ENCODE data around the gene PRXL2C.
"Not testable (repeated sequence)": the region's sequence is repeated elsewhere in the genome, so short reads cannot be mapped to it uniquely, and the experiment has no call there.

PRXL2C gene, protein sequence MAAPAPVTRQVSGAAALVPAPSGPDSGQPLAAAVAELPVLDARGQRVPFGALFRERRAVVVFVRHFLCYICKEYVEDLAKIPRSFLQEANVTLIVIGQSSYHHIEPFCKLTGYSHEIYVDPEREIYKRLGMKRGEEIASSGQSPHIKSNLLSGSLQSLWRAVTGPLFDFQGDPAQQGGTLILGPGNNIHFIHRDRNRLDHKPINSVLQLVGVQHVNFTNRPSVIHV

DNA sequence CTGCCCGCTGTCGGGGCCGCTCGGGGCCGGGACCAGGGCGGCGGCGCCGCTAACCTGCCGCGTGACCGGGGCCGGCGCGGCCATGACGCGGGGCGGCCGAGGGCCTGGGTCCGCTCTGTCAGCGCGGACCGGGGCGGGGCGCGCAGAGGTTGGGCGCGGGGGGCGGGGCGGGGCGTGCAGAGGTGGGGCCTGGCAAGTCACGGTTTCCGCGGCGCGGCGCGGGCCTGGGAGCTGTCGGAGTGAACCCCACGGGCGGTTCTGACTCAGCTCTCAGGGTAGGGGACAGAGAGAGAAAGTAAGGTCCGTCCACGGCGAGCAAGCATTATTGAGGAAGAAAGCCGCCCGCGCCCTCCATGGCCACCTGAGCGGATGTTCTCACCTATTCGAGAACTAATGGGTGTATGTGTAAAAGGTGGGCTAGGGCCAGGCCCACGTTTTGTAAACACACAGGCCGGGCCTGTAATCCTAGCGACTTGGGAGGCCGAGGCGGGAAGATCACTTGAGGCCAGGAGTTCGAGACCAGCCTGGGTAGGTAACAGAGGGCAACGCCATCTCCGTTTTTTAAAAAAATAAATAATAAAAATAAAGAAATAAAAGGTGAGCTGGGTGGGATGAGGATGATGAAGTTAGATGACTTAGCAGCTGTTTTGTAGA is at the start of gene PRXL2C:
TSS of gene PRXL2C (minus strand) at position 120 of the 654 bp plus-strand sequence. CDS start at position 84, 36 bp downstream.
- DNase-seq (ENCODE audit: low read depth in 3 of 3, low spot score in 1 of 3), result peak; percentile 51 to 72 (median 67)

DNA sequence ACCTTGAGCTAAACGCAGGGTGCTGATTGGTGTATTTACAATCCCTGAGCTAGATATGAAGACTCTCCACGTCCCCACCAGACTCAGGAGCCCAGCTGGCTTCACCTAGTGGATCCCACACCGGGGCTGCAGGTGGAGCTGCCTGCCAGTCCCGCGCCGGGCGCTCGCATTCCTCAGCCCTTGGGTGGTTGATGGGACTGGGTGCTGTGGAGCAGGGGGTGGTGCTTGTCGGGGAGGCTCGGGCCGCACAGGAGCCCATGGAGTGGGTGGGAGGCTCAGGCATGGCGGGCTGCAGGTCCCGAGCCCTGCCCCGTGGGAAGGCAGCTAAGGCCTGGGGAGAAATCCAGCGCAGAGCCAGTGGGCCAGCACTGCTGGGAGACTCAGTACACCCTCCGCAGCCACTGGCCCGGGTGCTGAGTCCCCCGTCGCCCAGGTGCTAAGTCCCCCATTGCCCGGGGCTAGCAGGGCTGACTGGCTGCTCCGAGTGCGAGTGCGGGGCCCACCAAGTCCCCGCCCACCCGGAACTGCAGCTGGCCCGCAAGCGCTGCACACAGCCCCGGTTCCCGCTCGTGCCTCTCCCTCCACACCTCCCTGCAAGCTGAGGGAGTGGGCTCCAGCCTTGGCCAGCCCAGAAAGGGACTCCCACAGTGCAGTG is 45.7 kb upstream of the PRXL2C start:
- DNase-seq (ENCODE audit: low read depth in 3 of 3, low spot score in 1 of 3), result not testable (repeated sequence)

DNA sequence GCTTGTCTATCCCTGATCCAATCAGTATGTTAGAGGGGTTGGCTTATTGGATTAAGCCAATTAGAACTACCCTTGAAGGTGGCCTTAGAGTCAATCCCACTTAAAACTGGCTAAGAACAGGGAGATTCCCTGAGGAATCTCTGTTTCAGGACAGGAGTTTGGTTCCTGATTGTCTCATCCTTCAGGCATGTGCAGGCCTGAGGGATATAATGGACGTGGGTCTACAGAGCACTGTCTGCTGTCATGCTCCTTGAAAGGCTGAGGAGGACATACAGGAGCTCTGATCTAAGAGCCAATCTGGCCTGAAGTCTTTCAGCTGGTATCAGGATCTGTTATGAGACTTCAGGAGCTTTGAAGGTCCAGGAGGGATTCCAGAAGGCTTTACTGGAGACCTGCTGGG is 36.2 kb upstream of the PRXL2C start:
- no peak for DNase-seq (ENCODE audit: low read depth in 3 of 3, low spot score in 1 of 3)

DNA sequence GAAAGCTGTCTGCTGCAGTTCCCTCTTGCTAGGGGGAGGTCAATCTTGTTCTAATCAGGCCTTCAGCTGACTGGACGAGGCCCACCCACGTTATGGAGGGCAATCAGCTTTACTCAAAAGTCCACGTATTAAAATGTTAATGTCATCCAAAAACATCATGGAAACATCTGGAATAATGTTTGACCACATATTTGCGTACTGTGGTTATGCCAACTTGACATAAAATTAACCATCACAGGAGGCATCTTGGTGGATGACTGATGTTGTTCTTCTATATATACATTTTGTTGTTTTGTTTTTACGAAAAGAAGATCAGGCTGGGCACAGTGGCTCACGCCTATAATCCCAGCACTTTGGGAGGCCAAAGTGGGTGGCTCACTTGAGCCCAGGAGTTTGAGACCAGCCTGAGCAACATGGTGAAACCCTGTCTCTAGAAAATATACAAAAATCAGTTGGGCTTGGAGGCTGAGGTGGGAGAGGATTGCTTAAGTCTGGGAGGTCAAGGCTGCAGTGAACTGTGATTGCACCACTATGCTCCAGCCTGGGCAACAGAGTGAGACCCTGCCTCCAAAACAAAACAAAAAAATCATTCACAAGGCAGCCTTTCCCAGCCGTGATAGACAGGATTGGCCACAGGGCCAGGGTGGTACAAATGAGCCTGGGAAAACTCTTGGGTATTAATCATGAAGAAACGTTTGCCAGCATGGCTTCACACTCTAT is 33.8 kb upstream of the PRXL2C start:
- no peak for DNase-seq (ENCODE audit: low read depth in 3 of 3, low spot score in 1 of 3)

DNA sequence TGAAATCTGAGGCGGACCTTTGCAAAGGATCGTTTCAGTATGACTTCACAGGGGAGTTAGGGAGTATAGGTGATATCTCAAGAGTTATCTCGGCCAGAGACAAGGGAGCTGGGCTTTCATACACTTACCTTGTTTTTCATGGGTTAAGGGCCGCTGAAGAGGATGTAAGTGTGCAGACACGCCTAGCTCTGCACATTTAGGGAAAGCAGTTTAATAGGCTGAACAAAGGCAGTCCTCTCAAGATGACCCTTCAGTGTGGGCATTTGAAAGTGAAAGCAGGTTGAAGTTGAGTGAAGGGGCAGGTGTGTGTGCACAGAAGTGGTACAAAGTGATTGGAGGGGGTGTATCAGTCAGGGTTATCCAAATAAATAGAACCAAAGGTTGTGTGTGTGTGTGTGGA is 33.1 kb upstream of the PRXL2C start:
- no peak for DNase-seq (ENCODE audit: low read depth in 3 of 3, low spot score in 1 of 3)

DNA sequence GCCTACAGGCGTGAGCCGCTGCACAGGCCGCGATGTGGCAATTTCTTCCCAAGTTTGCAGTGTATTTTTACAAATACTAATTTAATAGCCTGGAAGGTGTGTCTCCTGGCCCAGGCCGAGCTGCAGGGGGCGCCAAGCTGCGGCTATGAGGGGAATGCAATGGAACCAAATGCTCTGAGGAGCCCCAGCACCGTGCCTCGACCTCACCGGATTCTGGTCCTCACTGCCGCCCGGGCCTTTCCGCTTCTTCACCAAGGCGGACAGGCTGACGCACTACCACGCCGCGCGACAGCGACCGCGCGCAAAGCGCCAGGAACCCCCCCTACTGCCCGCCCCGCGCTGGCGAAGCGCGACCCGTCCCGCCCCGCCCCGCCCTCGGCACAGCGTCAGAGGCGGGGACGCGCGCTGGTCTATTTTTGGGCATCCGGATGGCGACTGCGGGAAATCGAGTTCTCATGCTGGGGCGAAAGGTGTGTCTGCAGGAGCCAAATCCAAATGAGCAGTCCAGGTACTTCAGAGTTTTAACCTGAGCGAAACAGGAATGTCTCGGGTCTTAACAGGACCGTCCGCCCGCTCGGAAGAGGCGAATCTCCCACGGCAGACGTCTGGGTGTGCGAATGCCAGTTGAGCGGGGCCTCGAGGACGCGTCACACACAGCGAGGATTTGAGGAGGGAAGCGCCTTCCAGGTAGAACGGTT is 31.7 kb upstream of the PRXL2C start:
- DNase-seq (ENCODE audit: low read depth in 3 of 3, low spot score in 1 of 3), result peak; percentile 20 to 55 (median 45)

DNA sequence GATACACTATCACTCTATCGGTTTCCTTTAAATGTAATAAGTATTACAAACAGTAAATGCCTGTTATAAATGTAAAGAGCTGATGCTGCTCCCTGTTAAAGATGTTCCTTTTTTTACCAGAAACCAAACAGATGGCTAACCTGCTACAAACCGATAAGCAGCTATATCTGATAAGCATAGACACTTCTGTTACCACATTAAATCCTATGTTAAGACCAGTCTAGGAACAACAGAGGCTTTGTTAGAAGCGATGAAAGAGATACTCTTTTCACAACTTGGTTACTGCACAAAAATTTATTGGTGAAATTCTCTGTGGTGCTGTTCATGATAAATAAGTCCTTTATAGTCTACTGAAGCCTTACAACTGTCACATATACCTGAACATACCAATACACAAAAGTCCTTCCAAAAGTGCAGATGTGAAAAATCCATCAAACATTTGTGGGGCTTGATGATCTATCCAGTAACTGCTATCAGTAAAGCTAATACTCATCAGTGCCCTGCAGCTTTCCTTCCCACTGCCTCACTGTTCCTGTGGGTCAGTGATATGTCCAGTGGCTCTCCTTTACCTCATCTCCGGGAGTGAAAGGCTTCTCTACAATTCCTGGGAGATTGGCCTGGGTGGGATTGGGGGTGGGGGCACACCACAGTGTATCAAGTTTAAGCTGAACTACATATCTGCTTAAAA is 25.8 kb upstream of the PRXL2C start:
- DNase-seq (ENCODE audit: low read depth in 3 of 3, low spot score in 1 of 3), result no peak

DNA sequence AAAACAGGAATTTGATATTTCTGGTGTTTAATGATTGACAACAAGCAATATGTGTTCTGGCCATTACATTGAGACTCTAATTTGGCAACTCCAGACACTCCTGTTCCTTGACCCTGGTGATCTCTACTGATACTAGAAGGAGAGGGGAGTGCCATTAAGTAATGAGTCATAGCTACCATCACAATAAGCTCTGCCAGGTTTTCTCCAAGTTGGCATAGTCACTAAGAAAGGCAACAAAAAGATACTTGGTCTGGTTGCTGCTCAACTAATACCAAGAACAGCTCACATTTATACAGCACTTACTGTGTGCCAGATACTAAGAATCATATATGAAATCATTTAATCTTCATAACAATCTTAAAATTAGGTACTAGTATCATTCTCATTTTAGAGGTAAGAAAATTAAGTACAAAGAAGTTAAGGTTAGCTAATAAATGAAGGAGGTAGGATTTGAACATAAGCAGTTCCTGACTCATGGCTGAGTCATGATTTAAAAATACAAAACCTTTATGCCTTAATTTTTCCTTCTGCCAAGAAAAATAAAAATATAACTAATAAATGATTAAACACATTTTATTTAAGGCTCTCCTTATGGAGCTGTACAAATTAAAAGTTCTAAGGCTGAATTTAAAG is 19.9 kb upstream of the PRXL2C start:
- DNase-seq (ENCODE audit: low read depth in 3 of 3, low spot score in 1 of 3), result no peak

DNA sequence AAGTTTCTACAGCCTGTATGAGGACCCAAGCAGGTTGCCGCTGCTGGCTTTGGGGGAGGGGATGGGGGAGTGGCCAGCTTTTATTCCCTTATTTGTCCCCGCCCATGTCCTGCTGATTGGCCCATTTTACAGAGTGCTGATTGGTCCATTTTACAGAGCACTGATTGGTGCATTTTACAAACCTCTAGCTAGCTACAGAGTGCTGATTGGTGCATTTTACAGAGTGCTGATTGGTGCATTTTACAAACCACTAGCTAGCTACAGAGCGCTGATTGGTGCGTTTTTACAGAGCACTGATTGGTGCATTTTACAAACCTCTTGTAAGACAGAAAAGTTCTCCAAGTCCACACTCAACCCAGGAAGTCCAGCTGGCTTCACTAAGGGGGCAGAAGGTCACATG is 18.7 kb upstream of the PRXL2C start:
- not testable (repeated sequence) for DNase-seq (ENCODE audit: low read depth in 3 of 3, low spot score in 1 of 3)

DNA sequence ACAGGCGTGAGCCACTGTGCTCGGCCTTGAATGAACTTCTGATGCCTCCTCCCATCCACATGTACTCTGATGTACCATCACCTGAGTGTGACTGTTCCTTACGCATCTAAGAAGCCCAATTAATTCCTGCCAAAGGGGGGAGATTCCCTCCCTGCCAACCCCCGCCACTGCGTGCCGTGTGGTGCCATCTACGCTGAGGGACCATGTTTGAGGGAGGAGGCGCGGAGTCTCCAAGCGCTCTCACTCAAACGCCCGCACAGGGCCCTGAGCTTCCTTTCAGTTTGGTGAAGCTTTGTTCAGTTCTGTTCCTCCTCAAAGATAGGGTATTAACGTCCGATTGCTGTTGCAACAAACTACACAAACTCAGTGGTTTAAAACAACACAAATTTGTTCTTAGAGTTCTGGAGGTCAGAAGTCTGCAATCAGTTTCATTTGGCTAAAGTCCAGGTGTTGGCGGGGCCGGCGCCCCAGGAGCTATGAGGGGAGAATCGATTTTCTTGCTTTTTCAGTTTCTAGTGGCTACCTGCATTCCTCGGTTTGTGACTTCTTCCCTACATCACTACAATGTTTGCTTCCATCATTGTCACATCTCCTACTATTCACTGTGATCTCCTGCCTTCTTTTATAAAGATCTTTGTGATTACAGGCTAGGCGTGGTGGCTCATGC is 13.9 kb upstream of the PRXL2C start:
- DNase-seq (ENCODE audit: low read depth in 3 of 3, low spot score in 1 of 3), result no peak

DNA sequence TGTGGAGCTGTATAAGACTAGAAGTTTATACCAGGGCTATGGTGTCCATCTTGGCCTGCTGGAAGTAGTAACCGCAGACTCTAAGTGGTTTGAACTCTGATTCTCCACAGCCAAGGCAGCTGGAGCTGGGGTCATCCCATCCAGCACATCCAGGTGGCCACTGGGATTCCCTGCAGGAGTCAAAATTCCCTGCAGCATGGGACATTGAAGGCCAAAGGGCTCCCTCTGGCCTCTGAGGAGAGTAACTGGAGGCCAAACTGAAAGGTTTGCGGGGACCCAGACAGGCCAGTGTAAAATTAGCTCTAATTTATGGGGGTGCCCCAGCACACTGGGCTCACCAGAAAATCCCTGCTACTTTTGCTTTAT is 12.2 kb upstream of the PRXL2C start:
- no peak for DNase-seq (ENCODE audit: low read depth in 3 of 3, low spot score in 1 of 3)

DNA sequence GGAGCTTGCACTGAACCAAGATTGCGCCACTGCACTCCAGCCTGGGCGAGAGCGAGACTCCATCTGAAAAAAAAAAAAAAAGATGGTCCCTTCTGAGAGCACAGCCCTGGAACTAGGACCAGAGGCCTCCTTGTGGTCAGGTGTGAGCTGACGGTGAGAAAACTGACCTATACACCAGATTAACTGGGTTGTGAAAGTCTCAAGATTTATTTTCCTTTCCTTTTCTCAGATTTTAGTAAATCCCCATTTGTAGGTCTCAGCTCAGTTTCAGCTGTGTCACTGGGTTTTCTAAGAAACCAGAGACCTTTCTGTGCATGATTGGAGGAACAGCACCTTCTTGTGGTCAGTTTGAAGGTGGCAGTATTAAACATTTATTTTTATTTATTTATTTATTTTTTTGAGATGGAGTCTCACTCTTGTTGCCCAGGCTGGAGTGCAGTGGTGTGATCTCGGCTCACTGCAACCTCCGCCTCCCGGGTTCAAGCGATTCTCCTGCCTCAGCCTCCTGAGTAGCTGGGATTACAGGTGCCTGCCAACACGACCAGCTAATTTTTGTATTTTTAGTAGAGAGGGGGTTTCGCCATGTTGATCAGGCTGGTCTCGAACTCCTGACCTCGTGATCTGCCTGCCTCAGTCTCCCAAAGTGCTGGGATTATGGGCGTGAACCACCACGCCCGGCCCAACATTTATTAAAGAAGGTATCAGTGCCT is 11.7 kb upstream of the PRXL2C start:
- DNase-seq (ENCODE audit: low read depth in 3 of 3, low spot score in 1 of 3), result not testable (repeated sequence)

DNA sequence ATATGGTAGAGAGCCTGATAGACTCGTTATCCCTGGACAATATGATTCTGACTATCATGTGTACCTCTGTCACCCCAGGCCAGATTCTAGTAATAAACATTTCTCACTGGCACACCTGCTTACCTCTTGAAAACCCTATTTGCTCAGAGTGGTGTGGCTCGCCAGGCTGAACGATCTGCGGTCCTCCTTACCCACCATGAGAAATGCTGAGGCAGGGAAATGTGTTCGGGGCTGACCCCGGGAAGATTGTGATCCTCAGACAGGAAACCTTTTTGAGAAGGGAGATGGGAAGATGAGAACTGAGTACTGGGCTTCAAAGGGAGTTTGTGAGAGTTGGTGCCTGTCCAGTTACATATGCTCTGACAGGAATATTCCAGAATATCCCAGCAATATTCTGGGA is 10.7 kb upstream of the PRXL2C start:
- DNase-seq (ENCODE audit: low read depth in 3 of 3, low spot score in 1 of 3), result no peak

DNA sequence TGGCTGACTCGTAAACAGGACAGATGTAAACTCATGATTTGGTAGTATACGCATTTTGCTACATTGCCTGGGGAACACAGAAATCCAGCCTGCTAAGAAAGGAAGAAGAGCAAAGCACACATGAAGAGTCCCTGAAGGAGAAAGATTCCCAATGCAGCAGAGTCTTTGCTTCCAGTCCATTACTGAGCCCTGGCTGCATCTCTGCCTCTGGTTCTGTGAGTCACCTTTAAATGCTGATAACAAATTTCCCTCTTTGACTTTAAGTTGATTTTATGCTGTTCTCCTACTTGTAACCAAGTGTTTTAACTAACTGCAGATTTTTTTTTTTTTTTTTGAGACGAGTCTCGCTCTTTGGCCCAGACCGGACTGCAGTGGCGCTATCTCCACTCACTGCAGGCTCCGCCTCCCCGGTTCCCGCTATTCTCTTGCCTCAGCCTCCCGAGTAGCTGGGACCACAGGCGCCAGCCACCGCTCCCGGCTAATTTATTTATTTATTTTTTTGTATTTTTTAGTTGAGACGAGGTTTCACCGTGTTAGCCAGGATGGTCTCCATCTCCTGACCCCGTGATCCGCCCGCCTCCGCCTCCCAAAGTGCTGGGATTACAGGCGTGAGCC is 8.5 kb upstream of the PRXL2C start:
- no peak for DNase-seq (ENCODE audit: low read depth in 3 of 3, low spot score in 1 of 3)

DNA sequence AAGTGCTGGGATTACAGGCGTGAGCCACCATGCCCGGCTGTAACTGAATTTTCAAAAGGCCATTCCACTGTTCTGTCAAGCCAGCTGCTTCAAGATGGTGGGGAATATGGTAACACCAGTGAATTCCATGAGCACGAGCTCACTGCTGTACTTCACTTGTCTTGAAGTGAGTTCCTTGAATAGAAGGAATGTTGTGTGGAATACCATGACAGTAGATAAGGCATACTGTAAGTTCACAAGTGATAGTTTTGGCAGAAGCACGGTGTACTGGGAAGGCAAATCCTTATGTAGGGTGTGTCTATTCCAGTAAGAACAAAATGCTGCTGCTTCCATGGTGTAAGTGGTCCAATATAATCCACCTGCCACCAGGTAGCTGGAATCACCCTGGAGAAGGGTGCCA is 6.6 kb upstream of the PRXL2C start:
- no peak for DNase-seq (ENCODE audit: low read depth in 3 of 3, low spot score in 1 of 3)

DNA sequence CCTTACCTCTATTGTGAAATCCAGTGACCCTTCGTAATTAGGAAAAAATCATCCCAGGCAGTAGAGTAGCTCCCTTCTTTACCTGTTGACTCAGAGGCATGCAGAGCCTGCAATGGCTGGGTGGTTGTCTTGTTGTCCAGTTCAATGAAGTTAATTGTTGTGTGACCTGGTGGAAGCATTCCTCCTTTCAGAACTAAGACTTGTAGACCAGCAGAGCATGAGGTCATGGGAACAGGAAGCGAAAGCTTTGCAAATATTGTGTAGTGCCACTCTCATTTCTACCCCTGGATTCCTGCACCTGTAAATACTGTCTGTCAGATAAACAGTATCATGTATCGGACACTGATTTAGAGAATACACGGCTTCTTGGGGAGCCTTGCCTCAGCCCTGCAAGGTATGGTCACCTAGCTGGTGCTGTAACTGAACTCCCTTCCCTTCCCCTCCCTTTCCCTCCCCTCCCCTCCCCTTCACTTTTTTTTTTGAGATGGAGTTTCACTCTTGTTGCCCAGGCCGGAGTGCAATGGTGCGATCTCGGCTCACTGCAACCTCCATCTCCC is 5.7 kb upstream of the PRXL2C start:
- no peak for DNase-seq (ENCODE audit: low read depth in 3 of 3, low spot score in 1 of 3)

DNA sequence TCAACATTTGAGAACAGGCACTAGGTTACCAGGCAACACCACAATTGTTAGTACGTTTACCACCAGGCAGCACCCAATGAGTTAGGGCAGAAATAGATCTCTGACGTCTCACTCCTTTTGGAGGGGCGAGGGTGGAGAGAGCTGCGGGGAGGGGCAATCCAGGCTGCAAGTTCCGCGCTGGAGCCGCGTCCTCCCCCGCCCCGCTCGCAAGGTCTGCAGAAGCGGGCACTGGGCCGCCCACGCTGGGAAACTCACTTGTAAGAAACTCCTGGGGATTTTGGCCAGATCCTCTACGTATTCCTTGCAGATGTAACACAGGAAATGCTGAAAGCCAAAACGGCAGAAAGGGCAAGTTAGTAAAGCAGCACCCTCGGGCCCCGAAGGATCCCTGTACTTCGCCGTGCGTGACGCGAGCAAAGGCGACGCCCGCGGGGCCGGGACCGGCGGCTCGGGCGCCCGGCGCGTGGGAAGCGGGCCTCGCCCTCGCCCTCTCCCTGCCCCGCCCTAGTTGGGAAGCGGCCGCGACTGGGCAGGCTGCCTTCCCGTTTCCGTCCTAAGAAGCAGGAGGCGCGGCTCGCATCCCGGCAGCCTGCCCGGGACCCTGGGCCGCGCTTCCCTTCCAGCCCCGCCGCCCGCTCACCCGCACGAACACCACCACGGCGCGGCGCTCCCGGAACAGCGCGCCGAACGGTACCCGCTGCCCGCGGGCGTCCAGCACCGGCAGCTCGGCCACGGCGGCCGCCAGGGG is 493 bp downstream of the PRXL2C start:
- DNase-seq (ENCODE audit: low read depth in 3 of 3, low spot score in 1 of 3), result peak; percentile 20 to 34 (median 34)

DNA sequence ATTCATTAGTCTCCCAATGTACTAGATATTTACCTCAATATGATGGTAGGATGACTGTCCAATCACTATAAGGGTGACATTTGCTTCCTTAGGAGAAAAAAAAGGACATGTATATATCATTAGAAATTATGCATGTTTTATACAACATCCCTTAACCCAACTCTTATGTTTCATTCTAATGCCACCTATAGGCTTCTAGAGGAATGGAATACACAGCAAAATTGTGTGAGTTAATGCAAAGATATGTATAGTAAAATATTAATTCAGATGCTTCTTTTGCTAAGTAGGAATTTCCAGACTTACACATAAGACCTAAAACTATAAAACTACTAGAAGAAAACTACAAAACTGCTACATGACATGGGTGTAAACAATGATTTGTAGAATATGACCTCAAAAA is 3.5 kb downstream of the PRXL2C start:
- DNase-seq (ENCODE audit: low read depth in 3 of 3, low spot score in 1 of 3), result no peak
